Sciatic nerve (tissue), 2 donors: Measurements from ENCODE around the gene BTNL8. TPM values are rescaled to one million over a fixed set of nuclear protein-coding genes. Genes with fewer than 3 reads are reported as not detected.

Source experiments
- ATAC-seq: fragments of 200-7000 bp; cut with Tn5 transposase; one replicate; pipeline ENCODE4 v1.9.1; 2020; ENCODE audit warnings: mild to moderate bottlenecking, moderate library complexity
- DNase-seq: peaks from one replicate; pipeline ENCODE4 v3.0.0-alpha.2; 2020; ENCODE audit warnings: low spot score
- intact Hi-C: fragments of 100-400 bp; cut with DNase I; formaldehyde crosslinking; loops from one replicate; pipeline ENCODE4 v1.14.2; 2022
- total RNA-seq: library from RNA; stranded (reverse); fragmentation: NEBNext Ultra II Directional; extraction: Animal tissue kit (Norgen Biotek cat#: 25700); gene quantifications from one replicate; pipeline ENCODE4 v1.2.1, GENCODE V29; 2021
- donor health status: DM: no; HTN: no; CAD: no.
- donor health status: DM: no; HTN: no; CAD: no.

Gene BTNL8
- total RNA-seq, 1 donor from 2014 or later = 0.53 TPM

DNA sequence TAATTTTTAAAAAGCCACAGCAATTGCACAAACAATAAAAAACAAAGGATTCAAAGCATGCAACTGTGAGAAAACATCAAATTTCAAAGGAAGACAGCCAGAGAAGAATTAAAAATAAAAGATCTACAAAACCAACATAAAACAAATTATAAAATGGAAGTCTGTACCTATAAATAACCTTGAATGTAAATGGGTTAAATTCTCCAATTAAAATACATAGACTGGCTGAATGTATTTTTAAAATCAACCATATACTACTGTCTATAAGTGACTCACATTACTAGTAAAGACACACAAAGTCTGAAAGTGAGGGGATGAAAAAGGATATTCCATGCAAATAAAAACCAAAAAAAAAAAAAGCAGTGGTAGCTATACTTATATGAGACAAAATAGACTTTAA lies 33.7 kb downstream of the BTNL8 start:
- intact Hi-C loops = no loop called here
- DNase-seq = no peak
- ATAC-seq = no peak

DNA sequence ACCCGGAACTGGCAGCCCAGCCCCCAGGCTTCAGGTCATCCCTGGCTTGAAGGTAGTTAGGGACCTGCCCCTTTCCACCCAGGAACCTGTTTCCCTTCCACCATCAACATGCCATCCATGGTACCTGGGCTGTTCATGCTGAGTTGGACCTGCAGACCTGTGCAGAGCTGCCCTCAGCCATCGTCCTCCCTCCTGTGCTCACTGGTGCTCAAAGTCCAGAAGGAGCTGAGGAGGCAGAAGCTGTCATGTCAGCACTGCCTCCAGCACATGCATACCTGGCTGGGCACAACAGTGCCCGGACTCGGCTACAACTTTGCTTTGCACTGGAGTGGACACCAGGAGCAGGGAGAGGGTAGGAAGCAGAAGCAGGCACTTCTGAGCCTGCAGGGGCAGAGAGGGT lies 36.2 kb downstream of the BTNL8 start:
- intact Hi-C loops = no loop called here
- no peak for DNase-seq
- ATAC-seq = no peak

DNA sequence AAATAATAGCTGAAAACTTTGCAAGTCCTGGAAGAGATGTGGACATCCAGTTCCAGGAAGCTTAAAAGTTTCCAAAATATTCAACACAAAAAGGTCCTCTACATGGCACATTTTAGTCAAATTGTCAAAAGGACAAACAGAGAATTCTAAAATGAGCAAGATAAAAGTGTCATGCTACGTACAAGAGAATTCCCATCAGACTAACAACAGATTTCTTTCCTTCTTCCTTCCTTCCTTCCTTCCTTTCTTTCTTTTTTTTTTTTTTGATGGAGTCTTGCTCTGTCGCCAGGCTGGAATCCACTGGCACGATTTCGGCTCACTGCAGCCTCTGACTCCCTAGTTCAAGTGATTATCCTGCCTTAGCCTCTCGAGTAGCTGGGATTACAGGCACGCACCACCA lies 39.3 kb downstream of the BTNL8 start:
- ATAC-seq = no peak

DNA sequence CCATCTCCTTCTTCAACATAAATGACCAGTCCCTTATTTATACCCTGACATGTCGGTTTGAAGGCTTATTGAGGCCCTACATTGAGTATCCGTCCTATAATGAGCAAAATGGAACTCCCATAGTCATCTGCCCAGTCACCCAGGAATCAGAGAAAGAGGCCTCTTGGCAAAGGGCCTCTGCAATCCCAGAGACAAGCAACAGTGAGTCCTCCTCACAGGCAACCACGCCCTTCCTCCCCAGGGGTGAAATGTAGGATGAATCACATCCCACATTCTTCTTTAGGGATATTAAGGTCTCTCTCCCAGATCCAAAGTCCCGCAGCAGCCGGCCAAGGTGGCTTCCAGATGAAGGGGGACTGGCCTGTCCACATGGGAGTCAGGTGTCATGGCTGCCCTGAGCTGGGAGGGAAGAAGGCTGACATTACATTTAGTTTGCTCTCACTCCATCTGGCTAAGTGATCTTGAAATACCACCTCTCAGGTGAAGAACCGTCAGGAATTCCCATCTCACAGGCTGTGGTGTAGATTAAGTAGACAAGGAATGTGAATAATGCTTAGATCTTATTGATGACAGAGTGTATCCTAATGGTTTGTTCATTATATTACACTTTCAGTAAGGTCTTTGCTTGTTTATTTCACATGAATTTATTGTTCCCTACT lies 51.5 kb downstream of the BTNL8 start:
- DNase-seq (no peak), ATAC-seq (no peak)
- intact Hi-C loops = no loop called here

More for the DNA sequence above, 39.3 kb downstream of the BTNL8 start:
- DNase-seq = no peak
- intact Hi-C loops = no loop called here

DNA sequence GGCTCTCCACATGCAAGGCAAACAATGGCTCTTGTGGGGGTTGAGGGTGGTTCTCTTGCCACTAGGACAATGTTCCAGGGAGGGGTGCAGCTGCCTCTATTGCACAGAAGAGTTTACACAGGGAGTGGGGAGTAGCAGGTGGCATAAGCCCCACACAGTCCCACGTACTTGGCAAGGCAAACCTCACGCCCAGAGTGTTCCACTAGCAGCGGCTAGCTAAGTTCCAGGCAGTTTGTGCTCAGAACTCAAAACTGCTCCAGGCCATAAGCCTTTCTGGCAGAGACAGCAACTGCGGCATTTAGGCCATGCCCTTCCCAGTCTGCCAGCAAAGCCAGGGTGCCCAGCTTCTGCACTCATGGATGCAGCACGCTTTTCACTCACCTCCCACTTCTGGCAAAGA lies 60.7 kb downstream of the BTNL8 start:
- ATAC-seq = no peak
- intact Hi-C loops = no loop called here
- no peak for DNase-seq

DNA sequence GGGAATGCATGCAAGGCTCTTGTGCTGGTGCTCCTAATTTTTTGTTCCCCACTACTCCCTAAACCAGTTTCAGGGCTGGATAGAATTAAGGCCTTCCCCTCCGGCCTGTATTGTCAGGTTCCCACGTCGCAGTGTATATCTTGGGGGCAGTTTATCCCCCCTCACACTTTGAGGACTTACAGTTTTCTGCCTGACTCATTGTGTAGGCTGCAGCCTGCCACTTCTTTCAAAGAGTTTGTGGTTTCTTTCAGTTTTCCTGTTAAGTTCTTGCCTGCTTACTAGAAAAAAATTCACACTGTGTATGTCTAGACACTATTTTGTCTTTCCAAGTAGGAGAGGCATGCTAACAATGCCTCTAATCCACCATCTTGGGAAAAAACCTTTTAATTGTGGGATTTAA lies 61.2 kb downstream of the BTNL8 start:
- no peak for DNase-seq
- ATAC-seq = no peak
- intact Hi-C loops = no loop called here

DNA sequence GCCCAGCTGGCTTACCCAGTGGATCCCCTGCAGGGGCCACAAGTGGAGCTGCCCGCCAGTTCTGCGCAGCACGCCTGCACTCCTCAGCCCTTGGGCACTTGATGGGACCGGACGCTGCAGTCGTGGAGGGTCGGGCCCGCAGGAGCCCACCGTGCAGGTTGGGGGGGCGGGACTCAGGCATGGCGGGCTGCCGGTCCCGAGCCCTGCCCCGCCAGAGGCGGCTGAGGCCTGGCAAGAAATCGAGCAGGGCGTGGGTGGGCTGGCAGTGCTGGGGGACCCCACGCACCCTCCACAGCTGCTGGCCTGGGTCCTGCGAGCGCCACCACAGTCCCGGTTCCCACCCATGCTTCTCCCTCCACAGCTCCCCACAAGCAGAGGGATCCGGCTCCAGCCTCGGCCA lies 70.4 kb downstream of the BTNL8 start:
- ATAC-seq (no peak), DNase-seq (no peak)
- intact Hi-C loops = no loop called here

DNA sequence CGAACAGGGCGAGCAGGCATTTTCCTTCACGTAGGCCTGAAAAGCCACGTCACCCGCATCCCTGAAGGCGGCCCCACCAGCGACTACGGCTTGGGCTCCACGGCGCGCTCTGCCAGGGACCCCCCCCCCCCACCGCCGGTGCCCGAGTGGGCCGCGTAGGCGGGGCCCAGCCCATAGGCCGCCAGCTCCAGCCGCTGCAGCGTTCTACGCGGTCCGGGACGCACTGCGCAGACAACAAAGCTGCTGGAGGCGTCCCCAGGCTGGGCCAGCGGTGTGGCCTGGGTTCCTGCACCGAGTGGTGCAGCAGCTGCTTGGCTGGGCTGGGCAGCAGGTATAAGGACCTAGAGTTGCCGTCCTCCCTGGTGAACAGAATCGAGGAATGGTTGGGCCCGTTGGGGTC lies 71.4 kb downstream of the BTNL8 start:
- ATAC-seq (no peak), DNase-seq (no peak)
- intact Hi-C loops = no loop called here

DNA sequence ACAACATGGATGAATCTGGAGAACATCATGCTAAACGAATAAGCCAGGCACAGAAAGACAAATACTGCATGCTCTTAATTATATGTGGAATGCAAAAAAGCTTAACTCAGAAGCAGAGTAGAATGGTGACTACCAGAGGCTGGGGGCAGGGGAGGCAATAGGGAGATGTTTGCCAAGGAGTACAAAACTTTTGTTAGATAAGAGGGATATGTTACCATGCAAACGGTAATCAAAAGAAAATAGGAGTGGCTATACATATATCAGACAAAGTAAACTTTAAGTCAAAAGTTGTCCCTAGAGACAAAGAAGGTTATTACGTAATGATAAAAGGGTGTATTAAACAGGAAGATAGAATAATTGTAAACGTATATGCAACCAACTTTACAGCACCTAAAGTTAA lies 71.9 kb downstream of the BTNL8 start:
- intact Hi-C loops = no loop called here
- no peak for ATAC-seq
- DNase-seq = no peak

DNA sequence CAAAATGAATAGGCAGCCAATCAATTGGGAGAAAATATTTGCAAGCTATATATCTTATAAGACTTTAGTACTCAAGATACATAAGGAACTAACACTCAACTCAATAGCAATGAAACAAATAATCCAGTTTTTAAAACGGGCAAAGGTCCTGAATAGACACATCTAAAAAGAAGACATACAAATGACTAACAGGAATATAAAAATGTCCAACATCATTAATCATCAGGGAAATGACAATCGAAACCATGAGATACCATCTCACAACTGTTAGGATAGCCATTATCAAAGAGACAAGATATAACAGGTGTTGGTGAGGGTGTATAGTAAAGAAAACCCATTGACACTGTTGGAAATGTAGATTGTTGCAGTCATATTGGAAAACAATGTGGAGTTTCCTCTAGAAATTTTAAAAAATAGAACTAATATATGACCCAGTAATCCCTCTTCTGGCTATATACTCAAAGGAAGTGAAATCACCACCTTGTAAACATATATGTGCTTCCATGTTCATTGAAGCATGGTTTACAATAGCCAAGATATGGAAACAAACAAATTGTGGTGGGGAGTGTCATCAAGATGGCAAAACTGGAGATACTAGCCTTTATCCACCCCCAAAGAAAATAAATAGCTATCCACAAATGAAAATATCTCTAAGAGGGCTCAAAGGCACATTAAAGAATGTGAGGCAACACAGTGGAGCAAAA lies 75.8 kb downstream of the BTNL8 start:
- no peak for DNase-seq
- intact Hi-C loops = no loop called here

DNA sequence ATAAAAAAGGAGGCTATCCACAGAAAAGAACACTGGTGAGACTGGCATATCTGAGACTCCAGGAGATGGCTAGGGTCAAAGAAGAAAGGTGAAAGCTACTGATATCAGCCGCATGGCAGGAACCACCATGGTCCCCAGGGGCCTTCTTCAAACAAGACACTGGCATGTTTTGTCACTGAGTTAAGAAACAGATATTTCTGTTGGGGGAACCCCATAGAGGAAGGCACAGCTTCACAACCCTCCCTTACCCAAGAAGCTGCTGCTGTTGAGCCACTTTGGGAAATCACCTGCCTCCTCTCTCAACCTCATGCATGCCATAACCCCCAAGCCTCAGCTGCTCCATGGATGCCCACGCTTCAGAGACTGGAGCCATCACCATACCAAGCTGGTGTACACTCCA lies 76.4 kb downstream of the BTNL8 start:
- DNase-seq (no peak), ATAC-seq (no peak)
- intact Hi-C loops = no loop called here

More for the DNA sequence above, 75.8 kb downstream of the BTNL8 start:
- no peak for ATAC-seq

DNA sequence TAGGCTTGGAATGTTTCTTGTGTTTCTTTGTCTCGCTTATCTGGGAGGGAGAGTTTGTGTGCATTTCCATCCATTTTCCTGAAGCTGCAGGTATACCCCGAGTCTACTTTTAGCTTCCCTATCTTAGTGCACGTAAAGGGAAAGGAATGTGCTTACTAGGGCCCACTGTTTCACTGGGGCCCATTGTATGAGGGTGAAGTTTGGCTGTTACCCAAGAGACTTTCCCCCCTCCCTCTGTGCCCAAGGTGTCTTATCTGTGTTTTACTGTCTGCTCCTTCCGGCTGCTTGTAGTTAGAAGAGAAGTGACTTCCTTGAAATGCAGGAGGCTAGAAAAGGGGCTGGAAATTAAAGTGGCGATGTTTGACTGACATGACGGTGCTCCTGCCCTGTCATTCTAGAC lies 77.6 kb downstream of the BTNL8 start:
- no peak for DNase-seq
- intact Hi-C loops = no loop called here
- ATAC-seq = no peak

DNA sequence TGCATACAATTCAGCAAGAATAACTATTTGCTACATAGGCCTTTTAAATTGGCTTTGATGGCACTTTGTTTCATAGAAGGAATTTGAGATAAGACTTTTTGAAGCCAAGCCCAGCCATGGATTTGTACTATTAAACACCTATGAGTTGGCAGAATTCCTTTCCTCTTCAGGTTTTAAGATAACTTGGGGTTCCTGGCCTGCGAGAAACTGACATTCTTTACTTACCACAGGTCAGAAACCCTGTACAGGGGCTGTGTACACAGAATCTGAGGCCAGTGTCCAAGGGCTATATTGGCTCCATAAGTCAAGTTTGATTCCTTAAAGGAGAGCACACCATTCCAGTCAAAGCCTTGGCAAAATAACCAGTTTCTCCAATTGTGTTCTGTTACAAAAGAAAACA lies 78.9 kb downstream of the BTNL8 start:
- intact Hi-C loops = no loop called here
- DNase-seq (no peak), ATAC-seq (no peak)

DNA sequence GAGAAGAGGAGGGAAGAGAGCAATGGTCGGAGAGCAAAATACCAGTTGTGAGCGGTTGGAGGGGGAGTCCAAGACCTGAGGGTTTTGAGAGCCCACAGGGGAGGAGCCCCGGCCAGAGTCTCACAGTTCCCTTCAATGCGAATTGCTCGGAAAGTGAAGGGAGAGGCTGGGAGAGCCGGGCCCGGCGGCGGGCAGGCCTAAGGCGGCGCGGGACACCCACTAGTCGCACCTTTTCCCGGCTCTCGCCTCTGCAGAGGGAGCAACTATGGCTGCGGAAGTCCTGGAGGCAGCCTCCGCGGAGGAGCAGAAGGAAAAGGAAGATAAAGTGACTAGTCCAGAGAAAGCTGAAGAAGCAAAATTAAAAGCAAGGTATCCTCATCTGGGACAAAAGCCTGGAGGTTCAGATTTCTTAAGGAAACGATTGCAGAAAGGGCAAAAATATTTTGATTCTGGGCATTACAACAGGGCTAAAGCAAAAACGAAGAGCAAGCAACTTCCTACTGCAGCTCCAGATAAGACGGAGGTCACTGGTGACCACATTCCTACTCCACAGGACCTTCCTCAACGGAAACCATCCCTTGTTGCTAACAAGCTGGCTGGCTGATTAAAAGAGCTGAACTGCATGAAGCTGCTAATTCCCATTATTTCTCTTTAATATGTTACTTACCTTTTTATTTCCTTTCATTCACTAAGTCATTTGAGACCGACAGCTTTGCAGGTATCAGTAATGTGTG lies 83.2 kb downstream of the BTNL8 start:
- ATAC-seq = no peak
- intact Hi-C loops = no loop called here
- DNase-seq = no peak

DNA sequence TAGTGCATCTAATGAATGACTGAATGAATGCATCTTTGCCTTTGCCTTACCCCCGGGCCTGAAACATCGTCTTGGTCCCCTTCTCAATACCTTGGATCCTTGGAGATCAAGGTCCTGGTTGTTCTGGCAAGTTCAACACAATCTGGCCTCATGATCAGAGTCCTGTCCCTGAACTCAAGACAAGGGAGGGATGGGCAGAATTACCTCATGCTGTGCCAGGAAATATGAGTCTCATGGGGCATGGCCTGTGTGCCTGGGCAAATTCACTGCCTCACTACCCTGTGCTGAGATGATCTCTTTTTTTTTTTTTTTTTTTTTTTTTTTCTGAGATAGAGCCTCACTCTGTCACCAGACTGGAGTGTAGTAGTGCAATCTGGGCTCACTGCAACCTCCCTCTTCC lies 89.1 kb downstream of the BTNL8 start:
- no peak for DNase-seq
- intact Hi-C loops = no loop called here
- no peak for ATAC-seq

DNA sequence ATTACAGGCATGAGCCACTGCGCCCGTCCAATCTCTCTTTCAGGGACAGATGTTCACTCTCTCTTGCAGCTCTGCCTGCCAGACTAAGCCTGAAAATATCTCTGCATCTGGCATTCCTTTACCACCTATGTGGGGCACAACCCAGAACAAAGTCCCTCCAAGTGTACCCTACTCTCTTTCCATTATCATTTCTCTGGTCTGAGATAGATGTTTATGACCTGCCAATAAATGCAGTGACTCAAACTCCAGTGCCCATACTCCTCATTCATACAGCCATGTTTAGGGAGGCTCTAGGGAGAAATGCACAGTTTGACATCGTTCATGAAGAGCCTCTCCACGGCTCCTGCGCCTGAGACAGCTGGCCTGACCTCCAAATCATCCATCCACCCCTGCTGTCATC lies 89.6 kb downstream of the BTNL8 start, which contains the start of gene BTNL3:
Gene BTNL3 (plus strand): TSS at position 255 of the 400 bp plus-strand sequence. CDS start 183 bp downstream, outside the sequence.
- DNase-seq = no peak
- intact Hi-C loops = no loop called here
- no peak for ATAC-seq

DNA sequence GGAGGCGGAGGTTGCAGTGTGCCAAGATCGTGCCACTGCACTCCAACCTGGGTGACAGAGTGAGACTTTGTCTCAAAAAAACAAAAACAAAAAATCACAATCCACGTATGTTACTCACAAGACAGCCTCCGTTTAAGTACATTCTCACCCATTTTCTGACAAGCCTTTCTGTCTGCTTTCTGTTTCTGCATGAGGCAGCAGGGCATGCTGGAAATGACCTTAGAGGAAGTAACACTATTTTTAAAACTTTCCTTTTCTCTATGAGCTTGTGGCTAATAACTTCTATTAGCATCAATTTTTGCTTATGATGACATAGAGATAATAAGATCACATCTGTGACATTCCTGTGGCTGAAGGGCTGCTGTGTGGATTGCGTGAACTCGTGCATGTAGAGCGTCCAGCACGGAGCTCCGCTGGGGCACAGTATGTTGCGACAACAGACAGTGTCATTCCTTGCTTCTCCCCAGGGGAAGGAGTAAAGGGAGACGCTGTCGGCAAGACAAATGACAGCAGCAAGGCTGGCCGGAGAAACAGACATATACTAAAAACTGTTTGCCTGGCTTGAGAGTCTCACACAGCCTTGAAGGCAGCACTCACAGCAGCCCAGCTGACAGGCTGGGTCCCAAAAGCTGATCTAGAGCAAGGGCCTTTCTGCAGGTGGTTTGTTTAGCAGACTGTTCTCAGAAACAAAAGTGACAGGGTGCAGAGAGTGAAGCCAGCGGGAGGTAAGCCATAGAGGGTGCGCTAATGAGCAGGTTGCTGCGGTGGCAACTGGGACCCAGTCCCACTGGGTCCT lies 91.3 kb downstream of the BTNL8 start:
- DNase-seq (no peak), ATAC-seq (no peak)
- intact Hi-C loops = no loop called here

DNA sequence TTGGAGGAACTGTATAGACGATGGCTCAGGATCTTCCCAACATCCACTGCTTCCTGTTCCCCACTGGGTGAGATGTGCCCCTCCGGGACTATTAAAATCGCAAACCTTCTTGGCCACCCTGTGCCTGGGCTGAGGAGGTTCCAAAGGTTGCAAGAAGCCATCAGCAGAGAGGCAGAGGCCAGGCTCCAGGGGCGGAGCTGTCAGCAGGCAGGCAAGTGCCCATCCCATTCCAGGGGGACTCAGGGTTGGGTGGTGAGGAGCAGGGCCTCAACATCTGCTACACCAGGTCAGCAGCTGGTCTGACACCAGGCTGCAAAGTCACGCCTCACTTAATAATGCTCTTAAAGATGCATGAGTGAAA lies 91.9 kb downstream of the BTNL8 start:
- intact Hi-C loops = no loop called here
- ATAC-seq (no peak), DNase-seq (no peak)
